Stimulated activated CD8-positive, alpha-beta memory T cell treated with anti-CD3 and anti-CD28 coated beads, Interleukin-2, amount 100 ng/mL, for 48 hours (primary cell): ENCODE results near the gene ZDHHC11B.

Experiments used
- DNase-seq, 2 donors: peaks; one replicate each; pipeline ENCODE4 v3.0.0-alpha.2; 2020; ENCODE audit warnings: low read depth in 2 of 2

The ZDHHC11B gene

GRCh38 chr5:660491-661030 lies 124.0 kb downstream of the ZDHHC11B start:
- DNase-seq = no peak
